Measurements from ENCODE around the gene ACE.

Gene ACE

DNA sequence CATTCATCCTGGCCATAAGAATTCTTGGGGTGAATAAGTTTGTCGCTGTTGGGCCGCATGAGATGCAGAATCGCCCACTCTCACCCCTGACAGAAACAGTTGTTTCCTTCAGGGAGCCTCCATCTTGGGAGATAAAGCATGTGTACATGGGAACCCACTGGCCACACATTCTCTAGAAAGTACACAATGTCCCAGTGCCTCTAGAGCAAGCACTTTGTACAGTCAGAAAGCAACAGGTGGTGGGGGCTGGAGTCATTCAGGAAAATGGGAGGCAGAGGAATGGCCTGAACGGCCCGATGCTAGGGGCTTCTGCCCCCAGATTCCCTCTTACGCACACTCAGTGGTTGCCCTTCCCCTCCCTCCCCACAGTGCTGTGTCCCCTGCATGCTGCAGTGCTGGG, 16.1 kb downstream of the ACE start:
- DNase-seq: no peak

GRCh38 chr17:63493411-63493810, 16.6 kb downstream of the ACE start:
- DNase-seq: no peak

GRCh38 chr17:63494300-63494928, 17.6 kb downstream of the ACE start:
- no peak for DNase-seq

DNA sequence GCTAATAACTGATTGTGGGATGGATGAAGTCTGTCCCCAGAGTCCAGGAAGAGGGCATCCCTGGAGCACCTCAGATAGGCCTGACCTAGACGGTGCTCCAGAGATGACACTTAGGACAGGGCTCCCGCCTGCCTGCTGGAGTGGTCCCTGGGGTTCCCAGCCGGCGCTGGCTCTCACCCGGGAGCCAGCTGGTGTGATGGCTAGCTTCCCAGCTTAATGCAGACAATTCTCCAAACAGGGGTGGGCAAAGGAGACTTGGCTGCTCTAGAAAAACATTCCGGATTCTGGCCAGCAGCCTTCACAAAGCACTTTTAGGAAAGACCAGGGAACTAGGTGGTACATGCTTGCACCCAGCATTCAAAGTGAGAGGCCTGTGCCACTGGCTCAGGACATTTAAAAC, 18.6 kb downstream of the ACE start:
- no peak for DNase-seq

GRCh38 chr17:63496177-63496576, 19.3 kb downstream of the ACE start:
- no peak for DNase-seq

GRCh38 chr17:63496663-63497400, 20.0 kb downstream of the ACE start:
- DNase-seq: no peak

DNA sequence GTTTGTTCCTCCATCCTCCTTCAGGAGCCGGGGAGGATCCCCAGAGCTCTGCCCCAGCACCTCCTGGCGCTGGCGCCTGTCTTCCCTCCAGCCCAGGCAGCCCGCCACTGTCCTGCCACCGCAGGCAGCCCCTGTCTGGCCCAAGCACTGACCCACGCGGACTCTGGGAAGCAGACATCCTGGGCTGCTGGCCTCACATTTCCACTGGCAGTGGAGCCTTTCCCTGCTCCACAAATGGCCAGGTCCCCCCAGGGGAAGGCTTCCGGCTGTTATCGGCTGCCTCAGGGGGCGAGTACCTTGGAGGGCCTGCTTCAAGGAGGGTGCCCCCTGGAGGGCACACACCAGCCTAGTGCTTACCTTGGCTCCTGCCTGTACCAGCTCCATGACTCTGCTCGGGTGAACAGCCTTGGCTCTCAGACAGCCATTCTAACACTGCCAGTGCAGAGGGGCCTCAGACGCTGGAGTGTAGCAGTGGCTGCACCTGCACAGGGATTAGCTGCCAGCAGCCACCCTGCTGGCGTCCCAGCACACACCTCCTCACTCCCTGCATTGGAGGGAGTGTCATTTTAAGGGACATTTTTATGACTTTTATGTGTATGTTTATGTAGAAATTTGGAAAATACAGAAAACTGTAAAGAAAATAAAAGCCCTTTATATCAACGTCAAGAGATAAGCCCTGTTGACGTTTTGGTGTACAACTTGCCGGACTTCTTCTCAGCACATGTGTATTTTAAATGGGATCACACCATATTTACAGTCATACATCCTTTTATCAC, 21.0 kb downstream of the ACE start:
- DNase-seq: peak; percentile 39

- no peak for DNase-seq
Measured at GRCh38 chr17:63498626-63499195, 21.9 kb downstream of the ACE start.

- no peak for DNase-seq
Measured at GRCh38 chr17:63500543-63501390, 23.9 kb downstream of the ACE start.

DNA sequence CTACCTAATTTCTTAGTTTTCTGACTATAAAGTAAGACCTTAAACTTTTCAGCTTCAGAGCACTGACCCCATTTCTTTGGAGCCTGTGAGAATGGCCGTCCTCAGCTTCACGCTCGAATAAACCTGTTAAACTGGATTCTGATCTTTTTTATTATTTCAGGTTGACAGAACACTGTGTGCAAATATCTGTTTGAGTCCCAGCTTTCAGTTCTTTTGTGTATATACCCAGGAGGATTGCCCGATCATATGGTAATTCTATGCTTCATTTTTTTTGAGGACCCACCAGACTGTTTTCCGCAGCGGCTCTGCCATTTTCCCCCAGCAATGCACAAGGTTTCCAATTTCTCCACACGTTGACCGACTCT, 26.5 kb downstream of the ACE start:
- no peak for DNase-seq

DNA sequence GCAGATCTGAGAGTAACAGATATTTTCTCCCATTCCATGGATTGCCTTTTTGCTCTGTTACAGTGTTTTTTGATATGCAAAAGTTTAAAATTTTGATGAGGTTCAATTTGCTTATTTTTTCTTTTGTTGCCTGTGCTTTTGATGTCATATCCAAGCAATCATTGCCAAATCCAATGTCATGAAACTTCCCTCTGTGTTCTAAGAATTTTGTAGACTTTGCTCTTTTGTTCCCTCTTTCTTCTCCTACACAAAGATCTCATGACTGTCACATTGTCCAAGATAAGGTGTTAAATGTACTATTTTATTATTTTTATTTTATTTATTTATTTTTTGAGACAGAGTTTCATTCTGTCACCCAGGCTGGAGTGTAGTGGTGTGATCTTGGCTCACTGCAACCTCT, 27.4 kb downstream of the ACE start:
- no peak for DNase-seq

GRCh38 chr17:63505341-63505740, 28.5 kb downstream of the ACE start:
- DNase-seq: no peak

GRCh38 chr17:63506627-63507026, 29.8 kb downstream of the ACE start:
- no peak for DNase-seq

DNA sequence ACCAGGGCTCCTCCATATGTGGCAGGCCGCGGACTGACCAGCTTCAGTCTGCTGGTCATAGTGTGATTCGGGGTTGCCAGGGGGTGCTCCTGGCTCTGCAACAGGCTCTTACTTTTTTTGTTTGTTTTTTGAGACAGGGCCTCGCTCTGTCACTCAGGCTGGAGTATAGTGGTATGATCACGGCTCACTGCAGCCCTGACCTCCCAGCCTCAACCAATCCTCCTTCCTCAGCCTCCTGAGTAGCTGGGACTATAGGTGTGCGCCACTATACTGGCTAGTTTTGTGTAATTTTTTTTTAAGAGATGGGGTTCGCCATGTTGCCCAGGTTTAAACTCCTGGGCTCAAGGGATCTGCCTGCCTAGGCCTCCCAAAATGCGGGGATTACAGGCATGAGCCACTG, 34.5 kb downstream of the ACE start:
- DNase-seq: no peak

DNA sequence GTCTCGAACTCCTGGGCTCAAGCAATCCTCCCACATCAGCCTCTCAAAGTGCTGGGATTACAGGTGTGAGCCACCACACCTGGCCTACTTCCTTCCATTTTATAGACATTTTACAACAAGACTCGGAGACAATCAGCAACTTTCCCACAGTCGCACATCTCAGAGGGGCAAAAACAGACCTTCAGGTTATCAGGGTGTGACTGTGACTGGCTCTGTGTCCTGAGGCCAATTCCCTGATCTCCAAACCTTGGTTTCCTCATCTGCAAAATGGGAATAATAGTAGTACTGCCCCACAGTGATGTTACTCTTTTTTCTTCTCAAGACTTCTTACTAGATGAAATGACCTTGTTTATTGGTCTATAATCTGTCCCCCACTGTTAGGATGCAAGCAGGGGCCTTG, 35.5 kb downstream of the ACE start:
- DNase-seq: no peak

DNA sequence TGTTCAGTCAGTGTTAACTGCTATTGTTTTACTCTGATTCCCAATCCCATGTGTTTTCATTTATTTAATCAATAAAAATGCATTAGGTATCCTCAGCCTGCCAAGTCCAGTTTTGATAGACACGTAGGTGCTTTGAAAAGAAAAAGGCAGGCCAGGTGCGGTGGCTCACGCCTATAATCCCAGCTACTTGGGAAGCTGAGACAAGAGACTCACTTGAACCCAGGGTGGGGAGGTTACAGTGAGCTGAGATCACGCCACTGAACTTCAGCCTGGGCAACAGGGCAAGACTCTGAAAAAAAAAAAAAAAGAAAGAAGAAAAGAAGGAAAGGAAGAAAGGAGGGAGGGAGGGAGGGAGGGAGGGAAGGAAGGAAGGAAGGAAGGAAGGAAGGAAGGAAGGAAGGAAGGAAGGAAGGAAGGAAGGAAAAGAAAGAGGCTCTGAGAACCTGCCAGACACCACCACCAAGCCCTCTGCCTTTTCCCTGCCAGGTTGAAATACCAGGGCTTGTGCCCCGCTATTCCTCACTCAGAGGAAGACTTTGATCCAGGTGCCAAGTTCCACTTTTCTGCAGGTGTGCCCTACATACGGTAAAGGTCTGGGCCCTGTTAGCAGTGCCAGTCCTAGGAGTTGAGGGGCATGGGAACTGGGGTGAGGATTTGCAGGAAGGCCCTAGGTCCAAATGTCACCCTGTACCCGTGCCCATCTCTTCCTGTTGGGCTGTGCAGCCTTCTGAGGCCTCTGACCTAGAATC, 36.2 kb downstream of the ACE start:
- no peak for DNase-seq

DNA sequence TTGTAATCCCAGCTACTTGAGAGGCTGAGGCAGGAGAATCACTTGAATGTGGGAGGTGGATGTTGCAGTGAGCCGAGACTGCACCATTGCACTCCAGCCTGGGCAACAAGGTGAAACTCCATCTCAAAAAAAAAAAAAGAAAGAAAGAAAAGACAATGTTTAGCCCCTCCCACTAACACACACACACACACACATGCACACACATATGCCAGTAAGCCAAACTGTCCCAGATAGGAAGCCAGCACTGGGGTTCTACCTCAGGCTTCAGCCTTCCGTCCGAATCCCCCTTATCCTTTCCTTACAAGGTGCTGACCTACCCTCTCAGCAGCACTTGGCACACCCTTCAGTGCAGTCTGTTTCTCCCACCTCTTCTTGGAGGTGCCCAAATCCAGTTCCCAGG, 37.6 kb downstream of the ACE start:
- DNase-seq: peak; percentile 53

- DNase-seq: no peak
Measured at GRCh38 chr17:63514974-63515373, 38.1 kb downstream of the ACE start.

DNA sequence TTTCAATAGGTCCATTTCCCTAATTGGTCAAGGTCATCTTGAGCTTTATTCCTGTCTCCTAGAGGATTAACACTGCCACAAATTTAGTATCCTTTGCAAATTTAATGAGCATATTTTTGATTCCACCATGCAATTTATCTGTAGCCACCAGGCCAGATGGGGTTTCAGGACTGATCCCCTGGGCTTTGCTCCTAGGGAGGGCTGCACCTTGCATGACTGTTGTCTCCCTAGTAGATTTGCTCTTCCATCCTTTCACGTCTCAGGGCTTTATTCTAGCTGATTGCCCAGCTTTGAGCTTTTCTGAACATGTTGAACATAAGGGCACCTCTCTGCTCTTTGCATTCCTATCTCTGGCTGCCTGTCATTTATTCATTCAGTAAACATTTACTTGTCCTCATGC, 38.6 kb downstream of the ACE start:
- no peak for DNase-seq

DNA sequence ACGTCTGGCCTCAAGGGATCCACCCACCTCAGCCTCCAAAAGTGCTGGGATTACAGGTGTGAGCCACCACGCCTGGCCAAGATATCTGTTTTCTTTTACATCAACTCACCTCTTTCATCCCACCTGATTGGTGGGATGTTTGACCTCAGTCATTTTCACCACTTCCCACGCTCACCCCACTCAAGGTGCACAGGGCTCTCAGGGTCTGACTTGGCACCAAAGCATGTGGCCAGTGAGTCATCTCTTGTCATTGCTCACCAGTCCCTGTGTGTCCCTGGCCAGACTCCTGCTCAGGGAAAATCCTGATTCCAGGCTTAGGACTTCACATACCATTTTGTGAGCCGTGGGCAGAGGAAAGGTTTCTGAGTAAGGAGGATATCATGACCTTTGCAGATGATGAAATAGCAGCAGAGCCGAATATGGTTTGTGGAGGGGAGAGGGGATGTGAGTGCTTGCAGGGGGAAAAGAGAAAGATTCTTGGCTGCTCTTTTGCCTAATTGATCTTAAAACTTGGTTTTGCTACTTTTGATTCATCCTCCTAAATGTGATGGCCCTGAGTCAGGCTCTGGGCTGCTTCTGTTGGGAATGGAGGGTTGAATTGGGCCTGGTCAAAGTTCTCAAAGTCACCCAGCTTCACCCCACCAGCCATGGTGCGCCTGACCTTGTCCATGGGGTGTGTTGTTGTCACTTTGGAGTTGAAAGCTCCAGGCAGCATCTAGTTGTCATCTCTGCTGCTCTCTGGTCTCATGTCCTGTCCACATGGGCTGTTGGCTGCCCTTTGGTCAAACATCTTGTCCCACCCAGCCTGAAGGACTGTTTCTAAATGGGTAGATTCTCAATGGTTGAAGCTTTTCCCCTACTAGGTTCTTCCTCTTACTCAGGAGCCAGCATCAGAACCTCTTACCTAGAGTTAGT, 40.3 kb downstream of the ACE start:
- DNase-seq: no peak
